GM13976 (cell line): Measurements from ENCODE around the gene STAC2.

Experiments used
- DNase-seq: peaks from one replicate; pipeline ENCODE4 v3.0.0; 2012; ENCODE audit warnings: low spot score
- CTCF ChIP-seq: IDR thresholded peaks from 2 replicates; pipeline ENCODE4 v1.5.1; 2012; ENCODE audit warnings: borderline replicate concordance, mild to moderate bottlenecking; ENCODE audit not compliant: insufficient read depth; ENCODE audit errors: extremely low read depth, missing control alignments, control extremely low read depth
- in situ Hi-C: fragments of 300-500 bp; cut with MboI; formaldehyde crosslinking; loops from one replicate; pipeline ENCODE4 v1.12.0; 2022; ENCODE audit warnings: low sequenced_read_pairs, mixed read lengths, inconsistent platforms; ENCODE audit not compliant: unreplicated experiment

Gene STAC2

GRCh38 chr17:39217734-39218369 lies 7.9 kb downstream of the STAC2 start:
- no peak for DNase-seq
- in situ Hi-C loops: no loop called here
- TF ChIP-seq CTCF: no peak

- TF ChIP-seq CTCF: no peak
- DNase-seq: no peak
Measured at GRCh38 chr17:39213852-39214251, 11.9 kb downstream of the STAC2 start.

GRCh38 chr17:39212841-39213480 lies 12.8 kb downstream of the STAC2 start:
- in situ Hi-C loops: no loop called here
- DNase-seq: no peak
- TF ChIP-seq CTCF: no peak

More at GRCh38 chr17:39213852-39214251, 11.9 kb downstream of the STAC2 start:
- in situ Hi-C loops: no loop called here

- DNase-seq: no peak
- no peak for TF ChIP-seq CTCF
- in situ Hi-C loops: no loop called here
Measured at GRCh38 chr17:39212195-39212810, 13.4 kb downstream of the STAC2 start.

- TF ChIP-seq CTCF: no peak
- no peak for DNase-seq
- in situ Hi-C loops: no loop called here
Measured at GRCh38 chr17:39210093-39210434, 15.7 kb downstream of the STAC2 start.

GRCh38 chr17:39209317-39210092 lies 16.2 kb downstream of the STAC2 start:
- no peak for DNase-seq
- no peak for TF ChIP-seq CTCF
- in situ Hi-C loops: no loop called here
